CD14-positive monocyte (primary cell): ENCODE data around the gene TBC1D4. TPM values are rescaled to one million over a fixed set of nuclear protein-coding genes. Genes with fewer than 3 reads are reported as not detected.

Source experiments
- DNase-seq, 3 donors: peaks; one replicate each; pipeline ENCODE4 v3.0.0-alpha.2; 2011 to 2022
- H2AFZ ChIP-seq: 2 replicates; pipeline ENCODE4 v1.6.0; 2012; ENCODE audit warnings: mild to moderate bottlenecking, low read depth, low read length, inconsistent platforms; ENCODE audit not compliant: insufficient read depth, poor library complexity, severe bottlenecking
- H3K27ac ChIP-seq, 2 donors: 1 replicate in 1 of 2; 2 replicates in 1 of 2; pipeline ENCODE4 v1.5.1; 2012 to 2013; ENCODE audit warnings: low read length in 2 of 2, control low read depth in 1 of 2, inconsistent platforms in 1 of 2, low read depth in 1 of 2, mild to moderate bottlenecking in 1 of 2
- H3K27me3 ChIP-seq, 2 donors: one replicate each; pipeline versions ENCODE4 v1.6.0 to v1.6.1; 2011 to 2013; ENCODE audit warnings: low read length in 2 of 2; ENCODE audit not compliant: control insufficient read depth in 2 of 2, insufficient read depth in 2 of 2
- H3K36me3 ChIP-seq, 2 donors: replicated peaks in 1 of 2; 1 replicate in 1 of 2; 2 replicates in 1 of 2; pipeline versions ENCODE4 v1.5.1 to v1.6.1; 2012 to 2013; ENCODE audit warnings: low read length in 2 of 2, control low read depth in 1 of 2, inconsistent platforms in 1 of 2, mild to moderate bottlenecking in 1 of 2; ENCODE audit not compliant: insufficient read depth in 2 of 2, control insufficient read depth in 1 of 2
- H3K4me1 ChIP-seq, 2 donors: 1 replicate in 1 of 2; 2 replicates in 1 of 2; pipeline versions ENCODE4 v1.5.1 to v1.6.1; 2012 to 2013; ENCODE audit warnings: low read length in 2 of 2, control low read depth in 1 of 2, inconsistent platforms in 1 of 2, mild to moderate bottlenecking in 1 of 2, moderate library complexity in 1 of 2; ENCODE audit not compliant: insufficient read depth in 2 of 2, control insufficient read depth in 1 of 2
- H3K4me2 ChIP-seq: replicated peaks from 2 replicates; pipeline ENCODE3; 2012; ENCODE audit warnings: low read length, moderate library complexity, mild to moderate bottlenecking; ENCODE audit not compliant: poor library complexity, severe bottlenecking; ENCODE audit errors: extremely low read depth
- H3K4me3 ChIP-seq, 3 experiments: fragments of 200-600 bp in 1 of 3; sonication (generic) in 1 of 3; replicated peaks in 1 of 3; 1 replicate in 2 of 3; 2 replicates in 1 of 3; pipeline ENCODE4 v1.5.1; 2011 to 2013; ENCODE audit warnings: low read length in 3 of 3, mild to moderate bottlenecking in 3 of 3, control low read depth in 2 of 3, low read depth in 2 of 3, inconsistent platforms in 1 of 3, moderate library complexity in 1 of 3
- H3K79me2 ChIP-seq: 2 replicates; pipeline ENCODE4 v1.6.0; 2012; ENCODE audit warnings: mild to moderate bottlenecking, control low read depth, inconsistent platforms, low read length, moderate library complexity; ENCODE audit not compliant: insufficient read depth
- H3K9ac ChIP-seq: 2 replicates; pipeline ENCODE4 v1.6.0; 2017; ENCODE audit warnings: low read length, mild to moderate bottlenecking; ENCODE audit not compliant: insufficient read depth, poor library complexity, severe bottlenecking
- H3K9me3 ChIP-seq, 2 donors: replicated peaks in 1 of 2; 1 replicate in 1 of 2; 2 replicates in 1 of 2; pipeline versions ENCODE4 v1.5.1 to v1.6.1; 2012 to 2013; ENCODE audit warnings: low read length in 2 of 2, control low read depth in 1 of 2; ENCODE audit not compliant: control insufficient read depth in 1 of 2, insufficient read depth in 1 of 2
- H4K20me1 ChIP-seq: 2 replicates; pipeline ENCODE4 v1.6.0; 2012; ENCODE audit warnings: mild to moderate bottlenecking, low read length, control low read depth, moderate library complexity; ENCODE audit not compliant: insufficient read depth
- H3K27ac Mint-ChIP-seq, 7 donors: one replicate each; pipeline ENCODE4 v1.8.0; 2020; ENCODE audit warnings: mild to moderate bottlenecking in 7 of 7, mixed read lengths in 7 of 7, moderate library complexity in 6 of 7, inconsistent platforms in 2 of 7
- H3K27me3 Mint-ChIP-seq, 3 donors: one replicate each; pipeline ENCODE4 v1.8.0; 2021 to 2022; ENCODE audit warnings: low read depth in 3 of 3, mild to moderate bottlenecking in 3 of 3, mixed read lengths in 3 of 3, moderate library complexity in 3 of 3, inconsistent platforms in 1 of 3
- H3K36me3 Mint-ChIP-seq, 2 donors: one replicate each; pipeline ENCODE4 v1.8.0; 2020; ENCODE audit warnings: mixed read lengths in 2 of 2, inconsistent platforms in 1 of 2, mild to moderate bottlenecking in 1 of 2
- H3K4me1 Mint-ChIP-seq: one replicate; pipeline ENCODE4 v1.8.0; 2020; ENCODE audit warnings: mild to moderate bottlenecking, mixed read lengths
- H3K4me3 Mint-ChIP-seq, 2 donors: one replicate each; pipeline ENCODE4 v1.8.0; 2020; ENCODE audit warnings: mild to moderate bottlenecking in 2 of 2, mixed read lengths in 2 of 2, moderate library complexity in 1 of 2
- H3K9me3 Mint-ChIP-seq, 7 donors: one replicate each; pipeline ENCODE4 v1.8.0; 2020 to 2022; ENCODE audit warnings: mixed read lengths in 7 of 7, mild to moderate bottlenecking in 6 of 7, moderate library complexity in 6 of 7, inconsistent platforms in 2 of 7
- CTCF ChIP-seq: fragments of 200-600 bp; IDR thresholded peaks from one replicate; pipeline ENCODE4 v1.8.0; 2022; ENCODE audit warnings: antibody characterized with exemption, mild to moderate bottlenecking
- WGBS: methylation state at CpG from one replicate; pipeline ENCODE4 v1.1.5; 2013; ENCODE audit warnings: missing lambda C conversion rate; ENCODE audit not compliant: insufficient coverage; 5-methylcytosine and 5-hydroxymethylcytosine counted together
- intact Hi-C, 2 donors: fragments of 100-400 bp; cut with micrococcal nuclease; formaldehyde crosslinking; loops; one replicate each; pipeline versions ENCODE4 v1.15.0 to v1.15.1; 2023
- polyA plus RNA-seq, 3 donors: library from polyadenylated mRNA; depleted of rRNA in 1 of 3; unstranded in 2 of 3; stranded (reverse) in 1 of 3; fragments of 300-500 nt in 2 of 3; fragments of >200 nt in 1 of 3; fragmentation: Illumina TruSeq in 2 of 3; gene quantifications; 1 replicate in 2 of 3; 2 replicates in 1 of 3; pipeline ENCODE4 v1.2.3, GENCODE V29; 2012 to 2021

Gene TBC1D4
- polyA plus RNA-seq, 3 donors: 2.0 to 6.7 (median 2.5) TPM

DNA sequence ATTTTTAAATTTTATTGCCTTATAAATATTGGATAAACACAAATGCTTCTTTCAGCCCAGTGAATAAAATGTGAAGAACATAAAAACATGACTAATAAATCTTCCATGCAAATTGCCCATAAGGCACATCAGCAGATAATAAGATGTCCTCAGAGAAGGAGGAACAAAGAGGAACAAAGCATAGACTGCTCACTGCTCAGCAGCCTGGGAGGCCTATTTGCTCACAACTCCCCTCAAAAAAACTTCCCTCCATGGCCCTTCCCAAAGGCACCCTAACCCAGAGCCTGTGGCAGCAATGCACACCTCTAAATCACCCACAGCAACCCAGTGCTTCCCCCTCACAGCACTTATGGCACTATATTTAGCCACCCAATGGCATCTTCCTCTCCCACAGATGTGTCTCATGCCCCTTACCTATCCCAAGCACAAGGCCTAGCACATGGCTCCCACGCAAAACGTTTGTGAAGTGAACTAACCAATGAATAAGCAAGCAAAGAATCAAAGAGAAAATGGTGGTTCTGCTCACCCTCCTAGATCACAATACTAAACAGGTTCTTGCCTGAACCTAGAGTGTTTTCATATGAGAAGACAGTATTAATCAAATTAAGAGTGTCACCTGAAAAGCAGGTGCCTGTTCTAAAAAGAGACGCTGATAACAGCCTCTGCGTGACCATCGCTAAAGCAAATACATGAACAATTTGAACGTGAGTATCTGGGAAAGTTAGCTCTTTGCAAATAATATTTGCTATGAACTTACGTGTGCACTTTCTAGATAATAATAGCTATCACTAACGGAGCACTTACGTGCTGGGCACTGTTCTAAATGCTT, 96.9 kb downstream of the TBC1D4 start:
- intact Hi-C loops: no loop called here
- WGBS: no CpG with 5 or more reads among the region's 9 CpGs
- Histone ChIP-seq H2AFZ (no peak overlapping the region), H3K9me3 (no peaks in the 10 kb centered on the region), H3K4me3 (no peak overlapping the region), H3K4me1 (no peaks in the 10 kb centered on the region), H3K27ac (no peak overlapping the region), H3K79me2 (no peaks in the 10 kb centered on the region), H3K36me3 (no peaks in the 10 kb centered on the region), H4K20me1 (no peaks in the 10 kb centered on the region), H3K4me2 (no peak overlapping the region), H3K9ac (no peak overlapping the region), H3K27me3 (no peaks in the 10 kb centered on the region)
- TF ChIP-seq CTCF: no peak
- H3K9me3 Mint-ChIP-seq: peaks cover 0 to 2% (median 0%) of the 10 kb centered on the region in 7 donors
- H3K4me1 Mint-ChIP-seq: peaks cover 3% of the 10 kb centered on the region
- peaks cover 0 to 1% (median 1%) of the 10 kb centered on the region in 3 donors for H3K27me3 Mint-ChIP-seq
- H3K4me3 Mint-ChIP-seq: no peak overlapping the region
- DNase-seq: no peak
- H3K36me3 Mint-ChIP-seq: no peaks in the 10 kb centered on the region
- no peak overlapping the region for H3K27ac Mint-ChIP-seq

DNA sequence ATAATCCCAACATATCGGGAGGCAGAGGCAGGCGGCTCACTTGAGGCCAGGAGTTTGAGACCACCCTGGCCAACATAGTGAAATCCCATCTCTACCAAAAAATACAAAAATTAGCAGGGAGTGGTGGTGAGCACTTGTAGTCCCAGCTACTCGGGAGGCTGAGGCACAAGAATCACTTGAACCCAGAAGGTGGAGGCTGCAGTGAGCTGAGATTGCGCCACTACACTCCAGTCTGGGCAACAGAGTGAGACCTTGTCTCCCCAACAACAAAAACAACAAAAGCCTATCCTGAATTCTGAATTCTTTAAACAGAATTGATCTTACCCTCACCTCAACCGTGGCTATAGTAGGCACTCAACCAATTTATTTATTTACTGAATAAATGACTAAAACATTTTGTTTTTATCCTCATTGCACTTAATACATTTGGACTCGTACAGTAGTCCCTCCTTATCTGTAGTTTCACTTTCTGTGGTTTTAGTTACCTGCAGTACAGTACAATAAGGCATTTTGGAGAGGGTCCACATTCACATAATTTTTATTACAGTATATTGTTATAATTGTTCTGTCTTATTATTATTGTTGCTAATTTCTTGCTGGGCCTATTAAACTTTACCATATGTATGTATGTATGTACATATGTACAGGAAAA, 98.8 kb downstream of the TBC1D4 start:
- no peak overlapping the region for H3K4me2 ChIP-seq
- Mint-ChIP-seq H3K4me1 (peaks cover 3% of the 10 kb centered on the region), H3K36me3 (no peaks in the 10 kb centered on the region), H3K4me3 (no peak overlapping the region), H3K9me3 (peaks cover 0 to 2% (median 0%) of the 10 kb centered on the region in 7 donors), H3K27me3 (peaks cover 0 to 1% (median 0%) of the 10 kb centered on the region in 3 donors), H3K27ac (no peak overlapping the region)
- no peak overlapping the region for H3K27ac ChIP-seq
- no peak overlapping the region for H3K4me3 ChIP-seq
- TF ChIP-seq CTCF: no peak
- no peaks in the 10 kb centered on the region for H3K36me3 ChIP-seq
- DNase-seq: no peak
- no peak overlapping the region for H2AFZ ChIP-seq
- no peaks in the 10 kb centered on the region for H4K20me1 ChIP-seq
- H3K9ac ChIP-seq: no peak overlapping the region
- H3K9me3 ChIP-seq: no peaks in the 10 kb centered on the region
- no peaks in the 10 kb centered on the region for H3K27me3 ChIP-seq
- WGBS: 86% methylated on average over 2 of the region's 6 CpGs
- no peaks in the 10 kb centered on the region for H3K4me1 ChIP-seq
- no peaks in the 10 kb centered on the region for H3K79me2 ChIP-seq
- intact Hi-C loops: no loop called here
